ENCODE measurements around the gene TAF3. TPM values are rescaled to one million over a fixed set of nuclear protein-coding genes. Genes with fewer than 3 reads are reported as not detected.

Gene TAF3
- total RNA-seq, 1 donor from 2014 or later, result 8.5 TPM

DNA sequence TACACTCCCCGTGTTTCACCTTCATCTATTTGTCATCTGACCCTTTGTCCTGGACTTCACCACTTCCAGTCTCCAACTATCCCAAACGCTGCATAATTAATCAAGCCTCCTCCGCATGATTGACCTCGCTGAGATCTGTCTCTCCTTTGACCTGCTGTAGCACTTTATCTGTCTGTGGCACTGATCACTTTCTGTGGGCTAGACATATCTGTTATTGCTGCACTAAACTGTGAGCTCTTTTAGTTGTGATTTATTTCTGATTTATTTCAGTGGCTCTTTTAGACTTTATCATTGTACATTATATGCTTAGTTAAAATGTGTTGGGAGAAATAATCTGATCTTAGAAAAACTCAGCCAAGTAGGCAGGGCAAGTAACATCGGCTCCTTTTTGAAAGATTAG is 144.3 kb downstream of the TAF3 start:
- TF ChIP-seq CTCF (IDR thresholded peaks at IDR 0.05), result no peak
- H3K9me3 ChIP-seq, result no peaks in the 10 kb centered on the region
- H3K36me3 ChIP-seq, result peaks cover 7 to 14% of the 10 kb centered on the region in 2 donors
- no peak overlapping the region for H3K27ac ChIP-seq
- H3K27me3 ChIP-seq, result no peaks in the 10 kb centered on the region
- no peak overlapping the region for H3K4me3 ChIP-seq
- no peak for DNase-seq (ENCODE audit: low spot score in 2 of 2)
- H3K4me1 ChIP-seq, result no peaks in the 10 kb centered on the region
- intact Hi-C loops (cut with DNase I), result no loop called here

DNA sequence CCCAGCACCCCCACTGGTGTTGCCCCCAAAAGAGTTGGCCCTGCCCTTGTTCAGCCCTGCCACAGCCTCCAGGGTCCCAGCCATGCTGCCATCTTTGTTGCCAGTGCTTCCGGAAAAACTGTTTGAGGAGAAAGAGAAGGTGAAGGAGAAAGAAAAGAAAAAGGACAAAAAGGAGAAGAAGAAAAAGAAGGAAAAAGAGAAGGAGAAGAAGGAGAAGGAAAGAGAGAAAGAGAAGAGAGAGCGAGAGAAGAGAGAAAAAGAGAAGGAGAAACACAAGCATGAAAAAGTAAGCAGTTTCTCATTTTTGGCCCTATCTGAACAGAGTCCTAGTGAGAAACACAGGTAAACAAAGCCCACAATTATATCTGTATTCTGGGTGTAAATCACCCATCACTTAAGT is 147.2 kb downstream of the TAF3 start:
- H3K27ac ChIP-seq, result no peak overlapping the region
- H3K4me3 ChIP-seq, result no peak overlapping the region
- no peaks in the 10 kb centered on the region for H3K27me3 ChIP-seq
- H3K9me3 ChIP-seq, result no peaks in the 10 kb centered on the region
- no peaks in the 10 kb centered on the region for H3K4me1 ChIP-seq
- no peak for DNase-seq (ENCODE audit: low spot score in 2 of 2)
- H3K36me3 ChIP-seq, result peaks cover 7 to 14% of the 10 kb centered on the region in 2 donors
- TF ChIP-seq CTCF (IDR thresholded peaks at IDR 0.05), result no peak
- intact Hi-C loops (cut with DNase I), result no loop called here

GRCh38 chr10:7967035-7967434 is 148.7 kb downstream of the TAF3 start:
- Histone ChIP-seq H3K9me3 (no peaks in the 10 kb centered on the region), H3K4me3 (no peak overlapping the region), H3K27me3 (no peaks in the 10 kb centered on the region), H3K4me1 (no peaks in the 10 kb centered on the region), H3K27ac (no peak overlapping the region), H3K36me3 (peaks cover 7 to 14% of the 10 kb centered on the region in 2 donors)
- DNase-seq (ENCODE audit: low spot score in 2 of 2), result no peak
- no peak for TF ChIP-seq CTCF (IDR thresholded peaks at IDR 0.05)
- intact Hi-C loops (cut with DNase I), result no loop called here

DNA sequence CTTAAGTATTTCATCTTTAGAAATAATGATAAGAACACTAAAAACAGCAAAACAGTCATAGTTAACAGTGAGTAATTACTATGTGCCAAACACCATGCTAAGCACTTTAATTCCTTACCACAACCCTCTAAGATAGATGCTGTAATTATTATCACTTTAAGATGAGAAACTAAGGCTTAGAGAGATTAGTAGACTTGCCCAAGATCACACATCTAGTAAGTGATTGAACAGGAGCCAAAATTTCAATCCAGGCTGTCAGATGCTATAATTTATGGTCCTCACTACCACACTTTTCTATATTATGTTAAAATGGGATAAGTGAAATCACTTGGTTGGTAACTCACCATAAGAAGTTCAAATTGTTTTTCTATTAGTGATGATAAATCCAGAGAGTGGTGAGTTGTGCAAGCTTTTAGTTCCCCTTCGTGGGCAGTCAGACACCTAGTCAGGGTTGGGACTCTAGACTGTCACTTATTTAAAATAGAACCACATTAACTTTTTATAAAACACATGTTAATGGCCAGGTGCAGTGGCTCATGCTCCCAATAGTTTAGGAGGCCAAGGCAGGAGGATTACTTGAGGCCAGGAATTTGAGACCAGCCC is 150.3 kb downstream of the TAF3 start:
- H3K9me3 ChIP-seq, result no peaks in the 10 kb centered on the region
- no peaks in the 10 kb centered on the region for H3K4me1 ChIP-seq
- H3K27ac ChIP-seq, result no peak overlapping the region
- no peak for TF ChIP-seq CTCF (IDR thresholded peaks at IDR 0.05)
- H3K4me3 ChIP-seq, result no peak overlapping the region
- peaks cover 7 to 14% of the 10 kb centered on the region in 2 donors for H3K36me3 ChIP-seq
- H3K27me3 ChIP-seq, result no peaks in the 10 kb centered on the region
- no peak for DNase-seq (ENCODE audit: low spot score in 2 of 2)
- intact Hi-C loops (cut with DNase I), result no loop called here

- no peak for TF ChIP-seq CTCF (IDR thresholded peaks at IDR 0.05)
- Histone ChIP-seq H3K27me3 (no peaks in the 10 kb centered on the region), H3K9me3 (no peaks in the 10 kb centered on the region), H3K27ac (no peak overlapping the region), H3K36me3 (peaks cover 0 to 5% of the 10 kb centered on the region in 2 donors), H3K4me3 (no peak overlapping the region), H3K4me1 (no peaks in the 10 kb centered on the region)
- intact Hi-C loops (cut with DNase I), result no loop called here
- DNase-seq (ENCODE audit: low spot score in 2 of 2), result no peak
Measured at GRCh38 chr10:7969623-7970022, 151.3 kb downstream of the TAF3 start.

GRCh38 chr10:7971949-7972348 is 153.6 kb downstream of the TAF3 start:
- H3K27ac ChIP-seq, result no peak overlapping the region
- DNase-seq (ENCODE audit: low spot score in 2 of 2), result no peak
- H3K27me3 ChIP-seq, result no peaks in the 10 kb centered on the region
- peaks cover 0 to under 1% of the 10 kb centered on the region in 2 donors for H3K36me3 ChIP-seq
- no peak overlapping the region for H3K4me3 ChIP-seq
- no peaks in the 10 kb centered on the region for H3K4me1 ChIP-seq
- intact Hi-C loops (cut with DNase I), result no loop called here
- TF ChIP-seq CTCF (IDR thresholded peaks at IDR 0.05), result no peak
- H3K9me3 ChIP-seq, result no peaks in the 10 kb centered on the region

All from ascending aorta (tissue), 2 donors.